H1 (cell line): ENCODE results near the gene SMARCA4. TPM values are rescaled to one million over a fixed set of nuclear protein-coding genes. Genes with fewer than 3 reads are reported as not detected.

Experiments
- CBX8 ChIP-seq: fragments of 300-800, 300-1000 bp; sonication (generic); IDR thresholded peaks from 2 replicates; pipeline ENCODE4 v1.7.1; 2016; ENCODE audit warnings: low read depth, low read length, borderline replicate concordance
- EGR1 ChIP-seq: IDR thresholded peaks from 2 replicates; pipeline ENCODE4 v1.6.1; 2011; ENCODE audit warnings: low read depth, low read length, borderline replicate concordance
- PHF8 ChIP-seq: fragments of 200-600 bp; sonication (generic); conservative IDR thresholded peaks from 2 replicates; pipeline ENCODE4 v1.7.1; 2012; ENCODE audit warnings: low read depth, mild to moderate bottlenecking, inconsistent platforms, low read length, moderate library complexity
- RFX5 ChIP-seq: IDR thresholded peaks from 2 replicates; pipeline ENCODE4 v1.6.1; 2011; ENCODE audit warnings: low read depth, low read length, improper control_type of control experiment, borderline replicate concordance
- SAP30 ChIP-seq: fragments of 300-600 bp; sonication (generic); IDR thresholded peaks from 2 replicates; pipeline ENCODE4 v1.7.1; 2012; ENCODE audit warnings: low read length, moderate library complexity, mild to moderate bottlenecking, inconsistent platforms; ENCODE audit not compliant: insufficient read depth, insufficient replicate concordance
- TAF7 ChIP-seq: optimal IDR thresholded peaks from 2 replicates; pipeline ENCODE3; 2011; ENCODE audit warnings: low read depth, mild to moderate bottlenecking, inconsistent platforms, low read length, moderate library complexity, borderline replicate concordance
- TBP ChIP-seq: IDR thresholded peaks from 2 replicates; pipeline ENCODE4 v1.6.1; 2011; ENCODE audit warnings: low read depth, low read length, improper control_type of control experiment
- polyA plus RNA-seq, 7 experiments: library from polyadenylated mRNA; depleted of rRNA in 3 of 7; stranded (reverse) in 5 of 7; unstranded in 2 of 7; fragments of >200 nt in 5 of 7; fragments of 200-250 nt in 2 of 7; gene quantifications; 1 replicate in 5 of 7; 2 replicates in 1 of 7; 4 replicates in 1 of 7; pipeline versions ENCODE4 v1.2.1 to v1.2.3, GENCODE V29; 2011 to 2013; ENCODE audit warnings: missing spikeins in 2 of 7, mixed read lengths in 2 of 7
- total RNA-seq: library from RNA; stranded (reverse); fragmentation: NEBNext Ultra II Directional; extraction: Animal tissue kit (Norgen Biotek cat#: 25700); gene quantifications from 2 replicates; pipeline ENCODE4 v1.2.1, GENCODE V29; 2021
- TF ChIP-seq, protein P1 (sequence below): fragments of 300-600 bp; sonication (generic); IDR thresholded peaks from 2 replicates; pipeline ENCODE4 v1.7.1; 2012; ENCODE audit warnings: low read length, moderate library complexity, mild to moderate bottlenecking, inconsistent platforms; ENCODE audit not compliant: insufficient replicate concordance
- TF ChIP-seq, protein P2 (sequence below): IDR thresholded peaks from 2 replicates; pipeline ENCODE4 v1.6.1; 2012; ENCODE audit warnings: inconsistent platforms

Gene SMARCA4
- total and polyA plus RNA-seq, 2 of the 8 experiments (the other 6 are each of a cell fraction or from before 2014, with no cell fraction given), result 86.4 to 263 TPM

- TF ChIP-seq, protein P1, sequence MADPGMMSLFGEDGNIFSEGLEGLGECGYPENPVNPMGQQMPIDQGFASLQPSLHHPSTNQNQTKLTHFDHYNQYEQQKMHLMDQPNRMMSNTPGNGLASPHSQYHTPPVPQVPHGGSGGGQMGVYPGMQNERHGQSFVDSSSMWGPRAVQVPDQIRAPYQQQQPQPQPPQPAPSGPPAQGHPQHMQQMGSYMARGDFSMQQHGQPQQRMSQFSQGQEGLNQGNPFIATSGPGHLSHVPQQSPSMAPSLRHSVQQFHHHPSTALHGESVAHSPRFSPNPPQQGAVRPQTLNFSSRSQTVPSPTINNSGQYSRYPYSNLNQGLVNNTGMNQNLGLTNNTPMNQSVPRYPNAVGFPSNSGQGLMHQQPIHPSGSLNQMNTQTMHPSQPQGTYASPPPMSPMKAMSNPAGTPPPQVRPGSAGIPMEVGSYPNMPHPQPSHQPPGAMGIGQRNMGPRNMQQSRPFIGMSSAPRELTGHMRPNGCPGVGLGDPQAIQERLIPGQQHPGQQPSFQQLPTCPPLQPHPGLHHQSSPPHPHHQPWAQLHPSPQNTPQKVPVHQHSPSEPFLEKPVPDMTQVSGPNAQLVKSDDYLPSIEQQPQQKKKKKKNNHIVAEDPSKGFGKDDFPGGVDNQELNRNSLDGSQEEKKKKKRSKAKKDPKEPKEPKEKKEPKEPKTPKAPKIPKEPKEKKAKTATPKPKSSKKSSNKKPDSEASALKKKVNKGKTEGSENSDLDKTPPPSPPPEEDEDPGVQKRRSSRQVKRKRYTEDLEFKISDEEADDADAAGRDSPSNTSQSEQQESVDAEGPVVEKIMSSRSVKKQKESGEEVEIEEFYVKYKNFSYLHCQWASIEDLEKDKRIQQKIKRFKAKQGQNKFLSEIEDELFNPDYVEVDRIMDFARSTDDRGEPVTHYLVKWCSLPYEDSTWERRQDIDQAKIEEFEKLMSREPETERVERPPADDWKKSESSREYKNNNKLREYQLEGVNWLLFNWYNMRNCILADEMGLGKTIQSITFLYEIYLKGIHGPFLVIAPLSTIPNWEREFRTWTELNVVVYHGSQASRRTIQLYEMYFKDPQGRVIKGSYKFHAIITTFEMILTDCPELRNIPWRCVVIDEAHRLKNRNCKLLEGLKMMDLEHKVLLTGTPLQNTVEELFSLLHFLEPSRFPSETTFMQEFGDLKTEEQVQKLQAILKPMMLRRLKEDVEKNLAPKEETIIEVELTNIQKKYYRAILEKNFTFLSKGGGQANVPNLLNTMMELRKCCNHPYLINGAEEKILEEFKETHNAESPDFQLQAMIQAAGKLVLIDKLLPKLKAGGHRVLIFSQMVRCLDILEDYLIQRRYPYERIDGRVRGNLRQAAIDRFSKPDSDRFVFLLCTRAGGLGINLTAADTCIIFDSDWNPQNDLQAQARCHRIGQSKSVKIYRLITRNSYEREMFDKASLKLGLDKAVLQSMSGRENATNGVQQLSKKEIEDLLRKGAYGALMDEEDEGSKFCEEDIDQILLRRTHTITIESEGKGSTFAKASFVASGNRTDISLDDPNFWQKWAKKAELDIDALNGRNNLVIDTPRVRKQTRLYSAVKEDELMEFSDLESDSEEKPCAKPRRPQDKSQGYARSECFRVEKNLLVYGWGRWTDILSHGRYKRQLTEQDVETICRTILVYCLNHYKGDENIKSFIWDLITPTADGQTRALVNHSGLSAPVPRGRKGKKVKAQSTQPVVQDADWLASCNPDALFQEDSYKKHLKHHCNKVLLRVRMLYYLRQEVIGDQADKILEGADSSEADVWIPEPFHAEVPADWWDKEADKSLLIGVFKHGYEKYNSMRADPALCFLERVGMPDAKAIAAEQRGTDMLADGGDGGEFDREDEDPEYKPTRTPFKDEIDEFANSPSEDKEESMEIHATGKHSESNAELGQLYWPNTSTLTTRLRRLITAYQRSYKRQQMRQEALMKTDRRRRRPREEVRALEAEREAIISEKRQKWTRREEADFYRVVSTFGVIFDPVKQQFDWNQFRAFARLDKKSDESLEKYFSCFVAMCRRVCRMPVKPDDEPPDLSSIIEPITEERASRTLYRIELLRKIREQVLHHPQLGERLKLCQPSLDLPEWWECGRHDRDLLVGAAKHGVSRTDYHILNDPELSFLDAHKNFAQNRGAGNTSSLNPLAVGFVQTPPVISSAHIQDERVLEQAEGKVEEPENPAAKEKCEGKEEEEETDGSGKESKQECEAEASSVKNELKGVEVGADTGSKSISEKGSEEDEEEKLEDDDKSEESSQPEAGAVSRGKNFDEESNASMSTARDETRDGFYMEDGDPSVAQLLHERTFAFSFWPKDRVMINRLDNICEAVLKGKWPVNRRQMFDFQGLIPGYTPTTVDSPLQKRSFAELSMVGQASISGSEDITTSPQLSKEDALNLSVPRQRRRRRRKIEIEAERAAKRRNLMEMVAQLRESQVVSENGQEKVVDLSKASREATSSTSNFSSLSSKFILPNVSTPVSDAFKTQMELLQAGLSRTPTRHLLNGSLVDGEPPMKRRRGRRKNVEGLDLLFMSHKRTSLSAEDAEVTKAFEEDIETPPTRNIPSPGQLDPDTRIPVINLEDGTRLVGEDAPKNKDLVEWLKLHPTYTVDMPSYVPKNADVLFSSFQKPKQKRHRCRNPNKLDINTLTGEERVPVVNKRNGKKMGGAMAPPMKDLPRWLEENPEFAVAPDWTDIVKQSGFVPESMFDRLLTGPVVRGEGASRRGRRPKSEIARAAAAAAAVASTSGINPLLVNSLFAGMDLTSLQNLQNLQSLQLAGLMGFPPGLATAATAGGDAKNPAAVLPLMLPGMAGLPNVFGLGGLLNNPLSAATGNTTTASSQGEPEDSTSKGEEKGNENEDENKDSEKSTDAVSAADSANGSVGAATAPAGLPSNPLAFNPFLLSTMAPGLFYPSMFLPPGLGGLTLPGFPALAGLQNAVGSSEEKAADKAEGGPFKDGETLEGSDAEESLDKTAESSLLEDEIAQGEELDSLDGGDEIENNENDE, result no peak
- TF ChIP-seq, protein P2, sequence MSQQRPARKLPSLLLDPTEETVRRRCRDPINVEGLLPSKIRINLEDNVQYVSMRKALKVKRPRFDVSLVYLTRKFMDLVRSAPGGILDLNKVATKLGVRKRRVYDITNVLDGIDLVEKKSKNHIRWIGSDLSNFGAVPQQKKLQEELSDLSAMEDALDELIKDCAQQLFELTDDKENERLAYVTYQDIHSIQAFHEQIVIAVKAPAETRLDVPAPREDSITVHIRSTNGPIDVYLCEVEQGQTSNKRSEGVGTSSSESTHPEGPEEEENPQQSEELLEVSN, result no peak
- peak; percentile 53 for TF ChIP-seq PHF8
- TF ChIP-seq EGR1, result no peak
- TF ChIP-seq SAP30, result peak; percentile 36
- no peak for TF ChIP-seq CBX8
- peak; percentile 30; the same call in 1 of the 2 replicates for TF ChIP-seq TBP
- TF ChIP-seq TAF7, result no peak
- no peak for TF ChIP-seq RFX5
Measured at GRCh38 chr19:10961073-10961860, 437 bp downstream of the SMARCA4 start (continued).
